ENCODE measurements around the gene MCTP1. TPM values are rescaled to one million over a fixed set of nuclear protein-coding genes. Genes with fewer than 3 reads are reported as not detected.

Gene MCTP1
- total RNA-seq, 1 experiment from 2014 or later, result 2.5 TPM

- no peak overlapping the region for H2BK12ac ChIP-seq (ENCODE audit: insufficient read length, low read depth, low read length)
- H3K79me2 ChIP-seq (ENCODE audit: insufficient read depth, low read length), result no peaks in the 10 kb centered on the region
- DNase-seq, result no peak
- no peak overlapping the region for H3K14ac ChIP-seq (ENCODE audit: insufficient read depth, low read length)
- H3K56ac ChIP-seq (ENCODE audit: insufficient read length, low read depth, low read length), result no peak overlapping the region
- no peak overlapping the region for H4K8ac ChIP-seq (replicated peaks; ENCODE audit: insufficient read length, low read depth, low read length)
- H2AFZ ChIP-seq (ENCODE audit: low read length), result no peak overlapping the region
- H3K27me3 Mint-ChIP-seq (ENCODE audit: low read depth), result no peaks in the 10 kb centered on the region
- no peak overlapping the region for H4K5ac ChIP-seq (ENCODE audit: insufficient read length, low read depth, low read length)
- no peak overlapping the region for H3K9ac ChIP-seq (ENCODE audit: extremely low read depth, insufficient read length, low read length)
- no peak overlapping the region for H4K91ac ChIP-seq (ENCODE audit: insufficient read length, low read depth, low read length)
- no peak for TF ChIP-seq CTCF (conservative IDR thresholded peaks at IDR 0.05)
- H3K18ac ChIP-seq (ENCODE audit: insufficient read length, low read depth, low read length), result no peak overlapping the region
- H3K4me1 ChIP-seq (ENCODE audit: insufficient read depth, low read length), result no peaks in the 10 kb centered on the region
- no peak overlapping the region for H3K27ac ChIP-seq (ENCODE audit: insufficient read length, low read depth, low read length)
- H4K20me1 ChIP-seq (ENCODE audit: control insufficient read depth, insufficient read depth, insufficient read length), result no peaks in the 10 kb centered on the region
- H2BK20ac ChIP-seq (ENCODE audit: low read depth, low read length, poor library complexity, severe bottlenecking), result no peak overlapping the region
- no peak overlapping the region for H2AK5ac ChIP-seq (ENCODE audit: insufficient read length, low read length)
- H3K9me3 ChIP-seq (ENCODE audit: control insufficient read depth, low read depth, low read length), result no peaks in the 10 kb centered on the region
- no peak overlapping the region for H2BK15ac ChIP-seq (ENCODE audit: low read depth, low read length)
- H3K79me1 ChIP-seq (ENCODE audit: insufficient read depth, low read depth, low read length, poor library complexity, severe bottlenecking), result no peaks in the 10 kb centered on the region
- no peak overlapping the region for H2BK5ac ChIP-seq (ENCODE audit: insufficient read length, low read length)
- no peak overlapping the region for H3K4me3 Mint-ChIP-seq
- no peaks in the 10 kb centered on the region for H3K23me2 ChIP-seq (ENCODE audit: insufficient read length, low read depth, low read length, poor library complexity, severe bottlenecking)
- H3K23ac ChIP-seq (ENCODE audit: insufficient read length, low read depth, low read length), result no peak overlapping the region
- H3K4me1 Mint-ChIP-seq, result peaks cover 18 to 21% of the 10 kb centered on the region in 2 experiments
- no peak overlapping the region for H2BK120ac ChIP-seq (ENCODE audit: low read depth, low read length, poor library complexity, severe bottlenecking)
- H3K36me3 Mint-ChIP-seq (ENCODE audit: insufficient read depth in 1 of 3, low read depth in 3 of 3), result no peaks in the 10 kb centered on the region
- no peak overlapping the region for H3T11ph ChIP-seq (ENCODE audit: low read length)
- H3K27me3 ChIP-seq (ENCODE audit: insufficient read depth, low read length), result no peaks in the 10 kb centered on the region
- peak overlapping the region in 2 of 3 experiments; percentile 7 to 10; a peak in 1 of 7 replicates for H3K27ac Mint-ChIP-seq
- no peak overlapping the region for H3K4me2 ChIP-seq (ENCODE audit: insufficient read depth, insufficient read length, low read length)
- H3K9me3 Mint-ChIP-seq, result no peaks in the 10 kb centered on the region
- no peak overlapping the region for H3K4ac ChIP-seq (ENCODE audit: low read depth, low read length)
These were observed 200.1 kb downstream of the MCTP1 start for GRCh38 chr5:95084757-95085156.

Measured in H9 (cell line).